ENCODE measurements around the gene CSNK2A3. TPM values are rescaled to one million over a fixed set of nuclear protein-coding genes. Genes with fewer than 3 reads are reported as not detected.

The CSNK2A3 gene
- total RNA-seq, 1 donor from 2014 or later = 2.1 TPM

DNA sequence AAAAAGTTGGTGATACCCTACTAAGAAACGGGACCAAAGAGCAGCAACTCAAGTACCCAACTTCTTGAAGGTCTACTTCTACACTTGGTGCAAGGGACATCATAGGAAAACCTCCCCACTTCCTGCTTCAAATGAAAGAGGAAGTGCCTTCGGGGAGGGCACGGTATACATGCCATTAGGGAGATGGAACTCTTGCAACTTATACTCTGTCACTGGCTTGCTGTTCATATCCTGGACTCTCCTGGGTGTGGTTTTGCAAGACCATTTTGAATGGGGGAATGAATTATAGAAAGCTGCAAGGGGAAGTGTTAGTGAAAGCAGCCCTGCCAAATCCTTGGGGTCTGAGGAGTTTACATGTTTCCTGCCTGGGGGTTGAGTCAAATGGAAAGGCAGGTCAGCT, 41.9 kb downstream of the CSNK2A3 start:
- intact Hi-C loops (cut with DNase I) = no loop called here
- DNase-seq (ENCODE audit: low spot score) (no peak), ATAC-seq (no peak)

DNA sequence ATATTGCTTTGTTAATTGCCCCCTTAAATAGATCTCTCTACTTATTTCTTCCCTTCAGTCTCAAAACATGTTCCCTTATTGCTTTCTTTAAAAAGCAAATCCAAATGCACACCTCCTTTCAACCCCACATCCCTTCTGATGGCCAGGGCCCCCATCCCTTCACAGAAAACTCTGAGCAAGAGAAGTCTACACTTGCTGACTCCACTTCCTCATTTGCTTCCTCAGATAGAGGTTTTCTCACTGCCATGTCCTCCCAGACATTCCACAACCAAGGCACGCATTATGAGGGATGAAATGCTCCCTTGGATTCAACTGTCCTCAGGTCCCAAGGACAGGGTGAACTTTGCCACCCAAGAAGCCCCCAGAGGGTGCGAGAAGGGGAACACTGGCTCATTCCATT, 43.1 kb downstream of the CSNK2A3 start:
- intact Hi-C loops (cut with DNase I) = no loop called here
- no peak for DNase-seq (ENCODE audit: low spot score)
- ATAC-seq = no peak

DNA sequence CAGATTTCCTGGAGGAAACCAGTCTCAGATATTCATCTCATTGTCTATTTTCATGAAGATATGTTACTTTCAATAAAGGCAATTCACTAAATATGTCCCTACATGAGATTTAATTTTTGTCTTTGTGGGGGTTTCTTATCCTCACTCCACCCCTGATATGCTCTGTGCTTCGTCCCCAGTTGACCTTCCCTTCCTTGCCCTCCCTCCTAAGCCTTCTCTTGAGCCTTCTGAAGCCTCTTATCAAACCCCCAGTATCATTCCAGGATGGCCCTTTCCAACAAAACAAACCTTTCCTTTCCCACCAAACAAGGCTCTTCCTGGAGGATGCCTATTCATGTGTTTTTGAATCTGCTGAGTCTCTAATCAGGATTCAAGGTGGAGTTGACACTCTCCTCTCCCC, 44.8 kb downstream of the CSNK2A3 start:
- intact Hi-C loops (cut with DNase I) = no loop called here
- DNase-seq (ENCODE audit: low spot score) (no peak), ATAC-seq (no peak)

DNA sequence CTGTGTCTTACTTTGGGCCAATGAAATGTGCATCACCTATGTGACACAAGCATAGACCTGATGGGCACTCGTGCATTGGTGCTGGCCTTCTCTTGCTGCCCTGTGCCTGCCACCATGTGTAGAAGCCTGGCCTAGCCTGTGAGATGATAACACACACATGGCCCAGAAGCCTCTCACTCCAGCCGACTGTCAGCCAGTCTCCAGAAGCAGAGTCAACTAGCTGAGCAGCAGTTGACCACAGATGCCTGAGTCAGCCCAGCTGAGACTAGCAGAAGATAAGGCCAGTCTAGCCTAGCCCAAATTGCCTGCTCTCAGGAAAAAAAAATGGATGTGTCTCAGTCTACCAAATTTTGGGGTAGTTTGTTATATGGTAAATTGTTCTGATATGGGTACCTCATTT, 46.2 kb downstream of the CSNK2A3 start:
- intact Hi-C loops (cut with DNase I) = no loop called here
- DNase-seq (ENCODE audit: low spot score) (no peak), ATAC-seq (no peak)

DNA sequence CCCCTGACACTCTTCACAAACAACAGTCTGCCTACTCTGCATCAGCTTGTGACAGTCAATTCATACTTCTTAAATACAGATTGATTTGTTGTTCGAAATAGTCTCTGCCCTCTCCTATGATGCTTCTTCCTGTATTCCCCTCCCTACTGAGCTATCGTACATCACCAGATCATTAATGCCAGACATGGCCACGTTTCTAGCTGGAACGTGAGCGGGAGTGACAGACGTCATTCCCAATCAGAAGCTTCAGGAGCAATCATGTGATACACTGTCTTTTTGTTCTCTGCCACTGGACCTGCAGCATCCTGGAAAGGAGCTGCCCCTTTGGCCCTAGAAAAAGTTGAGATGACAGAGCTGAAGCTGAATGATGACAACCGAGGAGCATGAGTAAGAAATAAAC, 48.5 kb downstream of the CSNK2A3 start:
- intact Hi-C loops (cut with DNase I) = no loop called here
- no peak for DNase-seq (ENCODE audit: low spot score)
- ATAC-seq = no peak

DNA sequence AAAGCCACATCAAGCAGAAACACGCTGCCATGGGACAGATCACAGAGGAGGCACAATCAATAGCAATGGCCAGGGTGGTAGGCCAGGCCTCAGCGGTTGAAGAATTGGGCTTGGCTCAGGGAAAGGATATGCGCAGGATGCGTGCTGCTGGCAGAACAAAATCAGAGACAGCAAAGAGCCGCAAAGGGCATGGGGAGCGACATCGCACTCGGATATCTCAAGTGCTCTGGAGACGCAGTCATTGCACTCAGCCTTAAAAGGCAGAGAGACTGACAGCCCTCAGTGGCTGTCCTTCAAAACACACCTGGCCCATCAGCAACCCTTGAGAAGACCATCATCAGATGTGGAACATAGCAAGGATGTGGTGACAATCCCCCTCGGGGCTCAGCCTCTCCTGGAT, 50.5 kb downstream of the CSNK2A3 start:
- no peak for DNase-seq (ENCODE audit: low spot score)
- no peak for ATAC-seq
- intact Hi-C loops (cut with DNase I) = no loop called here
